GM19397 (cell line): ENCODE data around the gene GDPD3.
A peak's percentile ranks its signal among the peaks of the same experiment; 100 is the strongest.

Experiments used
- ATAC-seq: cut with Tn5 transposase; IDR thresholded peaks from one replicate; pipeline ENCODE4 v1.9.1; 2021; ENCODE audit warnings: mild to moderate bottlenecking, moderate library complexity; ENCODE audit not compliant: unreplicated experiment

GDPD3 gene

DNA sequence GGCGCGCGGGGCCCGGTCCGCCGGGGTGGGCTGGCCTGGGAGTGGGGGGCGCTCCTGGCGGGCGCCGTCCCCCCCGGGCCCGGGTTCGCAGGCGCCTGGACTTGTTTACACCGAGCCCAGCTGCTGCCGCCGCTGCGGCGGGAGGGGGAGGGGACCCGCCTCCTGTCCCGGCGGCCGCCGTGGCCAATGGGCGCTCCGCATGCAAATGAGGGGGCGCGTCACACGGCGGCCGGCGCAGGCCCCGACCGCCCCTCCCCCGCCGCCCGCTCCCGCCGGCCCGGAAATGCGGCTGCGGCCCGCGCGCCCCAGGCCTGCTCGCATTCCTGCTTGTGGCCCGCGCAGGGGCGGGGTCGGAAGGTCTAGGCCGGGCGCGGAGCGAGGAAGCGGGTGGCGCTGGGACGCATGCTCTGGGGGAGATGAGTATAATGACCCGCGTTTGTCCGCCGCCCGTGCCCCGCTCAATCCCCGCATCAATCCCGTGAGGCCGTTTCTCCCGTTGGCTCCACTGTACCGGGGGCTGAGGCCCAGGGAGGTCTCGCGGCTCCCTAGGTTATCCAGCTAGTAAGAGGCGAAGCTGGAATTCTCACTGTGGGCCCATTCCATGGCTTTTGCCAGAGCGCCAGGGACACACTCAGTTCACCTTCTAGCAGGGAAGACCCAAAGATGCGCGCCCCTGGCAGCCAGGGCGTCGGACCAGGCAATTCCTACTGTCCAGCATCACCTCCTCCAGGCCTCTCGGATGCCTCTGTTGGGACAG is 17.1 kb downstream of the GDPD3 start, which contains the start of gene YPEL3:
Gene YPEL3 (minus strand): TSS at position 109 of the 757 bp plus-strand sequence. CDS start 731 bp downstream, outside the sequence.
- ATAC-seq, result peak; percentile 45

DNA sequence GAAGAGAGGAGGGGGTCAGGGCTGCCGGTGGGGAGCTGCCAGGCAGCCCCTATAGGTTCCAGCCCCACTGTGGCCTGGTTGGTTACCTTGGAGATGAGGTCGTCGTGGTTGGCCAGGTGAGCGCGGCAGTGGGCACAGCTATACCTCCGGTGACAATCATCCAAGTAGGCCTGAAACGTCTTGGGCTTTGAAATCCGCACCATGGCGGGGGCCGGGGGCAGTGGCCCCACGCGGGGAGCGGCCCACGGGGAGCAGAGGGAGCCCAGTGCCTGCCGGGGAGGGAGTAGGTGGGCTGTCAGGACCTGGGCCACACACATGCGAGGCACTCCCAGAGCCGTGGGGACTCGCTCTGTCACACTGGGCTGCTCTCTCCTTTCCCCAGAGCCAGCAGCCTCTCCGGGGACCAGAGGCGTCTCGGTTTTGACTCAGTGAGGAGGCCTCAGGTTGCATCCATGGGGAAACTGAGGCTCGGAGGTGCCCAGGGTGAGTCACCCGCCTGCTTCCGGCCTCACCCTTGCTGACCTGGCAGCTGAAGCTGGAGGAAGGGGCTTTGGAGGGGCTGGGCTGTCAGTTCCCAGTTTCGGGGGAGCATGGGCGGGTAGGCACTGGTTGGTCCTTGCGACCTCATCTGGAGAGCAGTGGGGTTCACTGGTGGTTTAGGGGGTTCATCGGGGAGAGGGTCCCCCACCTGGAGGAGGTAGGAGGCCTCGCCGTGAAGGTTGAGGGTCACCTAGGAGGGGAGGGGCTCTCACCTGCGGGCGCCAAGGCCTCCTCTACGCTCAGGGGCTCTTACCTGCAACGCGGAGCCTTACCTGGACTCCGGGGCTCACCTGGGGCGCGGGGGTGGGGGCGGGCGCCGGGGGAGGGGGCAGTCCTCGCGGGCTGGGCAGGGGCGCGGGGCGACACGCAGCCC is 17.9 kb downstream of the GDPD3 start:
- no peak for ATAC-seq

- ATAC-seq, result no peak
These were observed 18.7 kb downstream of the GDPD3 start for GRCh38 chr16:30094541-30095165.

DNA sequence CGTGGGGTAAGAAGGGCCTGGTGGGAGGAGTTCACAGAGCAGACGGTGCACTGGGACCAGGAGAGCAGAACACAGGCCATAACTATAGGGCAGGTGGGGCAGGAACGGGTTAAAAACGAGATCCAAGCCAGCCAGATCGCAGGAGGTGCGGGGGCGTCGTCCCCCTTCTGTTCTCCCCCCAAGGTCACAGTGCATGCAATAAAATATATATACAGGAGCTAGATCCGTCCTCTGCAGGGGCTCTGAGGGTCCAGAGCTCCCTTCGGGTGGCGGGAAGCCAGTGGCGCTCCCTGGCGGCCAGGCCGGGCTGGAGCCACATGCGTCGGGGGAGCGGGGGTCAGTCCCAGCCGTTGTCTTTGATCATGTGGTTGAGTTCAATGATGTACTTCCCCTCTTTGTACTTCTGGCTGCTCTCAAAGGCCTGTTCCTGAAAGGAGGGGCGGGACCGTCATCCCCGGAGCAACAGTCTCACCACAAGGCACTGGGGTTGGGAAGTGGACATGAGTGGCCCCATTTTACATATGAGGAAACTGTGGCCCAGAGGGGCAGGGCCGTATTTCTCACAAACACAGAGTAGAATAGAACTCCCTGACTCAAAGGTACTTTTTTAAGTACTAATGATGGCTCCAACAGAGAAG is 20.8 kb downstream of the GDPD3 start:
- ATAC-seq, result peak; percentile 40

GRCh38 chr16:30091474-30092372 is 21.6 kb downstream of the GDPD3 start, which contains the start of gene TBX6:
Gene TBX6 (minus strand): TSS chr16:30091924. CDS start chr16:30091193, 731 bp downstream.
- ATAC-seq, result peak; percentile 69

DNA sequence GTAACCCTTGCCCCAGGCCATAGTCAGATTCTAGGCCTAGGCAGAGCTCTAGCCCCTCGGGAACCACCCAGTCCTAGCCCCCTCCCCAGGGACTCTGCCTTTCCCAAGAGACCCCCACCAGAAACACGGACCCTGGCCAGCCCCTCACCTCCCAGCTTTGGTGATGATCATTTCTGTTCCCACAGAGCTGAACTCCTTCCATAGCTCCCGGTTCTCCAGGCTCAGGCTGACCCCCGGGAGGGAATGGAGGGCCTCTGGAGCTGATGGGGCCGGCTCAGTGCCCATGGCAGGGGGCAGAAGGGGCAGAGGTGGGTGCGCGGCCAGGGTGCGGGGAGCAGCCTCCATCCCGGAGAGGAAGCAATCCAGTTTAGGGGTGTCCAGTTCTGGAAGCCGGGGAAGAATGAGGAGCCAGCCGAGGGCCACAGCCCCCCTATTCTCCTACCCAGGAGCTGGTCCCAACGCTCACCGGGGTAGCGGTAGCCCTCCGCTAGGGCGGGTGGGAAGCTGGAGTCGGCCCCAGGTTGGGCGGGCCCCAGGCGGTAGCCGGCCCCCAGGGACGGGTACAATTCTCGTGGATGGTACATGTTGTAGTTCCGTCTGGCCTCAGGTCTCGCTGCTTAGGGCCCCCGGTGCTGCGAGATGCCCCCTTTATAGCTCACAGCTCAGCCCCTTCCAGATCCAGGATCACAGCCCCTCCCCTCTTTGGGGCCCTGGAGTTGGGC is 22.6 kb downstream of the GDPD3 start:
- no peak for ATAC-seq

DNA sequence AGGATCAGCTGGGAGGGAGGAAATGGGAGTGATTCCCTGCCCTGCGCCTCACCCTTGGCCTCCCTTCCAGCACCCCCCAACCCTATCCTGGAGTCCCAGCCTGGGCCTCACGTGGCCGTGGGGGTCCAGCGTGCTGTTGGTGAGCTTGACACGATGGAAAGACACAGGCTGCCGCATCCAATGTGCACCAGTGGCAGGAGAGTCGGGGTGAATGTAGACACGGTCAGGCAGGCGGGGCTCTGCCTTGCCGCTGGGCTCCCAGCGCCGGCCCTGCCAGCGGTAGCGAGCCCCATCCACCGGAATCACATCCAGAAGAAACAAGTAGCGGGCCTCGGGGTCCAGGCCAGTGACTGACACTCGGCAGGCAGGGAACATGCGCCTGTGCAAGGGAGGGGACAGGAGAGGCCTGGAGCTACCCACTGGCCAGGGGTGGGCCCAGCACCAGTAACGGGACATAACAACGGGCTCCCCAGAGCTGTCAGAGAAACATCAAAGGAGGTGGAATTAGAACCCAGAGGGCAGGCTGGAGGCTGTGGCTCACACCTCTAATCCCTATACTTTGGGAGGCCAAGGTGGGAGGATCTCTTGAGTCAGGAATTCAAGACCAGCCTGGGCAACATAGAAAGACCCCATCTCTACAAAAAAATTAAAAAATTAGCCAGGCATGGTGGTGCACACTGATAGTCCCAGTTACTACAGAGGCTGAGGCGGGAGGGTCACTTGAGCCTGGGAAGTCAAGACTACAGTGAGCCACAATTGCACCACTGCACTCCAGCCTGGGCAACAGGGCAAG is 24.3 kb downstream of the GDPD3 start:
- ATAC-seq, result no peak

DNA sequence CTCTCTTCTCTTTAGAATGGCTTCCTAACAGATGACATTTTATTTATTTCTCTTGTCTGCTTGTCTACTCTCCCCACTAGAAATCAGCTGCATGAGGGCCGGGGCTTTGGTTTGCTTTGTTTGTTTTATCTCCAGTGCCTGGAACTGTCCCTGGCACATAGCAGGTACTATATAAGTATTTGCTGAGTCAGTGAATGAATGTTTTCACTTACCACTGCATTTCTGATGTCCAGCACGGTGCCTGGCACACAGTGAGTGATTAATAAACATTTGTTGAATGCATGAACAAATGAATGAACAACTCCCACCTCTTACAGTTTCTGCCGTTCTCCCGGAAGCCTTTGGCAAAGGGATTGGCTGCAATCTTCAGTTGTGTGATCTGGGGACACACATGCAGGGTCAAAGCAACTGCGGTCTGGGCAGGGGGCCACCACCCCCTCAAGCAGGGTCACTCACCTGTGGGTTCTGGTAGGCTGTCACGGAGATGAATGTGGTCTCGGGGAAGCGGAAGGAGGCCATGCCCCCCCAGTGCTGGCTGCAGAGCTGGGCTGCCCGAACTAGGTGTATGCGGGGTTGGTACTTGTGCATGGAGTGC is 25.0 kb downstream of the GDPD3 start:
- ATAC-seq, result no peak

- ATAC-seq, result no peak
These were observed 26.0 kb downstream of the GDPD3 start for GRCh38 chr16:30087181-30087898.

- ATAC-seq, result no peak
These were observed 26.8 kb downstream of the GDPD3 start for GRCh38 chr16:30086291-30087140.

- no peak for ATAC-seq
These were observed 27.5 kb downstream of the GDPD3 start for GRCh38 chr16:30085820-30086219.

GRCh38 chr16:30085247-30085646 is 28.1 kb downstream of the GDPD3 start:
- ATAC-seq, result no peak

- no peak for ATAC-seq
These were observed 28.5 kb downstream of the GDPD3 start for GRCh38 chr16:30084816-30085159.

- ATAC-seq, result no peak
These were observed 29.1 kb downstream of the GDPD3 start for GRCh38 chr16:30084096-30084815.

DNA sequence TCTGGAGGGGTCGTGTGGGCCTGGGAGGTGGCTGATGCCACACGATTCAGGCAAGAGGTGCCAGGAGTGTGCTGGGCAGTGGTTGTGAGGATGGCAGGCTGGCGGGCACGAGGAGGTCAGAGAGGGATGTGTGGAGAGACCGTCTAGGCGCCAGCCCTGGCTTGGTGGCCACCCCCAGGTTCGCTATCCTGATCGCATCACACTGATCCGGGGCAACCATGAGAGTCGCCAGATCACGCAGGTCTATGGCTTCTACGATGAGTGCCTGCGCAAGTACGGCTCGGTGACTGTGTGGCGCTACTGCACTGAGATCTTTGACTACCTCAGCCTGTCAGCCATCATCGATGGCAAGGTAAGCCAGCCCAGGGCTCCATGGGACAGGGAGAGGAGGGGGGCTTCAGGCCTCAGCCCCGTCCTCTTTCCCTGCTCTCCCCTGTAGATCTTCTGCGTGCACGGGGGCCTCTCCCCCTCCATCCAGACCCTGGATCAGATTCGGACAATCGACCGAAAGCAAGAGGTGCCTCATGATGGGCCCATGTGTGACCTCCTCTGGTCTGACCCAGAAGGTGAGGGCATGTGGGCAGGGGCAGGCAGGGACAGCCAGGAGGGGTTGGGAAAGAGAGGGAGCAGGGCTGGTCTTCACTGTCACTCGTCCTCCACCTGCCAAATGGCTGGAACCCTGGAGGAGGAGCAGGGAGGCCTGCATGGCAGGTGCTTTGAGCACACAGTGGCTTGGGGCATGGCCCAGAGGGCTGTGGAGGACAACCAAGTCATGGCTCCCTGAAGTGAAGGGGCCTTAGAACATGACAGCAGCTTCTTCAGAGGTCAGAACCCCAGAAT is 29.9 kb downstream of the GDPD3 start:
- ATAC-seq, result no peak
